Purkinje cell (primary cell): Measurements from ENCODE around the gene TUFT1. TPM values are rescaled to one million over a fixed set of nuclear protein-coding genes. Genes with fewer than 3 reads are reported as not detected.

Experiments used
- polyA plus RNA-seq: library from polyadenylated mRNA; unstranded; fragments of >200 nt; fragmentation: Nextera tagmentation; gene quantifications from 2 replicates; pipeline ENCODE4 v1.2.1, GENCODE V29; 2014

TUFT1 gene, protein sequence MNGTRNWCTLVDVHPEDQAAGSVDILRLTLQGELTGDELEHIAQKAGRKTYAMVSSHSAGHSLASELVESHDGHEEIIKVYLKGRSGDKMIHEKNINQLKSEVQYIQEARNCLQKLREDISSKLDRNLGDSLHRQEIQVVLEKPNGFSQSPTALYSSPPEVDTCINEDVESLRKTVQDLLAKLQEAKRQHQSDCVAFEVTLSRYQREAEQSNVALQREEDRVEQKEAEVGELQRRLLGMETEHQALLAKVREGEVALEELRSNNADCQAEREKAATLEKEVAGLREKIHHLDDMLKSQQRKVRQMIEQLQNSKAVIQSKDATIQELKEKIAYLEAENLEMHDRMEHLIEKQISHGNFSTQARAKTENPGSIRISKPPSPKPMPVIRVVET
- polyA plus RNA-seq: 11.1 and 11.7 TPM in 2 replicates

DNA sequence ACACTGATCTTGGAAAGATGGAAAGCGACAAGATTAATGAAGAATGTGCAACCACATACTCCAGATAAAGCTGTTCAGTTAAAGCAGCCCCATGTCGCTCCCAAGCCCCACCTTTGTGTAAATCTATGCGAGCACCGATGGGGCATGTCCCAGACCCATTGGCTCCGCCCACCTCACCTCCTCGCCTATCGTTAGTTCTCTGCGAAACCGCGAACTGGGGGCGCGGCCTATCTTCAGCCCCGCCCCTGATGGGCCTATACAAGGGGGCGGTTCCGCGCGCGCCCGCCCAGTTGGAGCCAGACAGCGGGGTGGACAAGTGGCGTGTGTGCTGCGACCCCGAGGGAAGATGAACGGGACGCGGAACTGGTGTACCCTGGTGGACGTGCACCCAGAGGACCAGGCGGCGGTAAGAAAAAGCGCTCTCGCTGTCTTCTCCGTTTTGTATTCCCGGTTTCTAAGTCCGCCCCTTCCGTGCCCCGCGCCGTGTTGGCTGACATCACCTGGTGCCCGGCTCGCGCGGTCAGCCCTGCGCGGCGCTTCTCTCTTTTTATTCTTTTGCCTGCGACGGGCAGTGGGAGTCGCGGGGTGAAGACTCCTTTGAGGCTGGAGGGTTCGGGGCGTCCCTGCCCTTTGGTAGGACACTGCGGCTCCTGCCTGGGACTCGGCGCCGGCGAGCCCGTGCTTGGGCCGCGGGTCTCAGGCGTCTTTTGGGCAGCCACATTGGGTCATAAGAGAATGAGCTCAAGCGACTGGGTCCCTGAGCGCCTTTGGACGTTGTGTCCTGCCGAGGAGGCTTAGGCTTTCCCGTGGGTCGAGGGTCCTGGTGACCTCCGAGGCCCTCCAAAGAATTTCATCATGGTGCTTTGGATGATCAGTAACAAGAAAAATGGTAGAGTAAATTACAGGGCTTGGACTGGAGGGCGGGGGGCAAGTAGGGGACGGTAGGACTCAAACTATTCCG lies at the start of gene TUFT1:
TSS of gene TUFT1 (plus strand) at position 289 of the 961 bp plus-strand sequence. CDS start at position 347, 58 bp downstream.

DNA sequence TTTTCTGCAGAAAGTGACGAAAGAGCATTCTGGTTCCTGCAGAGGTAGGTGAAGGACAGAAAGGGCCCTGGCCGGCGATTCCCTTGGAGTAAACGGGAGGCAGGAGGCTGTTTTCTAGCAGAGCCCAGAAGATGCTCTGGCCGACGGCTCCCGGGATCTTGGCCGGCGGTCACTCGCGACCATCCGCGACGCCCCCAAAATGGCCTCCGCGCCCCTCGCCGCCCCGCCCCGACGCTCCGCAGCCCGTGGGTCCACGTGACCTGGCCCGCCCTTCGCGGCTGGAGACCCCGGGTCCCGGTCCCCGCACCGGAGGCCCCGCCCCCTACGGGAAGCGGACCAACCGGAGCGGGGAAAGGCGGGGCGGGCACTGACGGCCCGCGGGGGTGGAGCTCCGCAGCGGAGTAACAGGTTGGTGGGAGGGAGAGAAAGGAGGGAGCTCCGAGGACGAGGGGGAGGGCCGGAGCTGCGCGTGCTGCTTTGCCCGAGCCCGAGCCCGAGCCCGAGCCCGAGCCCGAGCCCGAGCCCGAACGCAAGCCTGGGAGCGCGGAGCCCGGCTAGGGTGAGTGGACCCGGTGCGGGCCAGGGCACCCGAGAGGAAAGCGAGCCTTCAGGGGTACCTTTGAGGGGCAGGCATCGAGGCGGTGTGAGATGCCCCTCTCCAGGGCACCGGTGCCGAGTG lies 29.0 kb upstream of the TUFT1 start, which contains the start of gene CGN:
TSS of gene CGN (plus strand) at position 431 of the 679 bp plus-strand sequence. CDS start 7,133 bp downstream, outside the sequence.

DNA sequence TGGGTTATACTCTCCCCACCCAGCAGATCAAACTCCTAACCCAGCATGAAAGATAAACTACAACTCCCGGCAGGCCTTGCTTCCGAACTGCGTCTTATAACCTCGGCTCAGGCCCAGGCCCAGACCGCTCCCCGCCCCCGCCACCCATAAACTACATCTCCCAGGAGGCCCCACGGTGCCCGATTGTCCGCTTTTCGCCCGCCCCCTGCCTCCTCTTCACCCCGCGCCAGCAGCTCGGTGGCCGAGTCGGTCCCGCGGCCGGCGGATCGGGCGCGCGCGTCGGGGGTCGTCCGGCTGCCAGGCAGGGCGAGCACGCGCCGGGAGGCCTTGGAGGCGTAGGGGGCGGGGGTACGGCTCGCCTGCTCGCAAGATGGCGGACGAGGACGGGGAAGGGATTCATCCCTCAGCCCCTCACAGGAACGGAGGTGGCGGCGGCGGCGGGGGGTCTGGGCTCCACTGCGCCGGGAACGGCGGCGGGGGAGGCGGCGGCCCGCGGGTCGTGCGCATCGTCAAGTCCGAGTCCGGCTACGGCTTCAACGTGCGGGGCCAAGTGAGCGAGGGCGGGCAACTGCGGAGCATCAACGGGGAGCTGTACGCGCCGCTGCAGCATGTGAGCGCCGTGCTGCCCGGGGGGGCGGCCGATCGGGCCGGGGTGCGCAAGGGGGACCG lies 71.9 kb downstream of the TUFT1 start, which contains the start of gene SNX27:
TSS of gene SNX27 (plus strand) at position 219 of the 669 bp plus-strand sequence. CDS start at position 371, 152 bp downstream.

Other genes with a start within 250 kb of the TUFT1 start
- 4.3 and 6.1 TPM in 2 replicates for gene PI4KB, start 212.9 kb upstream of the TUFT1 start, polyA plus RNA-seq
- gene RFX5, start 193.1 kb upstream of the TUFT1 start, polyA plus RNA-seq: 1.5 and 1.9 TPM in 2 replicates
- gene SELENBP1, start 167.6 kb upstream of the TUFT1 start, polyA plus RNA-seq: 0.83 and 1.7 TPM in 2 replicates
- gene PSMB4, start 140.7 kb upstream of the TUFT1 start, polyA plus RNA-seq: 351 and 394 TPM in 2 replicates
- 11.5 and 22.1 TPM in 2 replicates for gene POGZ, start 80.8 kb upstream of the TUFT1 start, polyA plus RNA-seq
- 0.18 and 1.5 TPM in 2 replicates for gene CGN, start 28.9 kb upstream of the TUFT1 start, polyA plus RNA-seq
- 28.4 and 48.5 TPM in 2 replicates for gene SNX27, start 71.7 kb downstream of the TUFT1 start, polyA plus RNA-seq
- 0.09 and 0.17 TPM in 2 replicates for gene CELF3, start 176.5 kb downstream of the TUFT1 start, polyA plus RNA-seq
- gene RIIAD1, start 181.2 kb downstream of the TUFT1 start, polyA plus RNA-seq: 34.0 and 67.9 TPM in 2 replicates
- 68.3 and 96.2 TPM in 2 replicates for gene MRPL9, start 223.2 kb downstream of the TUFT1 start, polyA plus RNA-seq